ENCODE data around the gene ACAT2.
A peak's percentile ranks its signal among the peaks of the same experiment; 100 is the strongest.
"Not testable (repeated sequence)": the region's sequence is repeated elsewhere in the genome, so short reads cannot be mapped to it uniquely, and the experiment has no call there.

ACAT2 gene

DNA sequence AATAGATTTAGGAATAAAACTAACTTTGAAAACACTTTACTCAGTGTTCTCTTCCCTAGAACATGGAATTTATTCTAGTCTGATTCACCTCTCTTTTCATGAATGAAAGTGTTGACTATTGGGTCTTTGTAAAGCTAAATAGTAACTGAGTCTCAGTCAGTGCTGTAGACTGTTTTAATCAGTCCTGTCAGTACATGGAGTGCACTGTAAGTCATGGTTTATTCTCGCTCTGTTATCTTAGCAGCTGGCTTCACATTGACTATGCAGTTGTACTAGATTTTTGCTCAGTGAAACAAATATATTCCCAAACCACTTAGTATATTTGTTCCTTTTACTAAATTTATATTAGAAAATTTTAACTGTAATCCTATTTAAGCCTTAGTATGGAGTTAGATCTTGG is 15.1 kb upstream of the ACAT2 start:
- Mint-ChIP-seq H3K9me3 (no peaks in the 10 kb centered on the region), H3K27me3 (ENCODE audit: low read depth) (no peaks in the 10 kb centered on the region), H3K27ac (no peak overlapping the region), H3K4me1 (ENCODE audit: low read depth) (peaks cover 6% of the 10 kb centered on the region), H3K36me3 (ENCODE audit: low read depth) (peaks cover 67% of the 10 kb centered on the region), H3K4me3 (no peak overlapping the region)
- no peak for DNase-seq (ENCODE audit: low spot score)

- not testable (repeated sequence) for H3K27me3 Mint-ChIP-seq (ENCODE audit: low read depth); DNase-seq (ENCODE audit: low spot score); H3K9me3 Mint-ChIP-seq; H3K4me1 Mint-ChIP-seq (ENCODE audit: low read depth); H3K4me3 Mint-ChIP-seq; H3K27ac Mint-ChIP-seq
- peaks cover 65% of the 10 kb centered on the region for H3K36me3 Mint-ChIP-seq (ENCODE audit: low read depth)
Measured at GRCh38 chr6:159748127-159748526, 13.7 kb upstream of the ACAT2 start.

GRCh38 chr6:159751448-159751847 is 10.4 kb upstream of the ACAT2 start:
- Mint-ChIP-seq H3K4me3 (no peak overlapping the region), H3K27ac (no peak overlapping the region), H3K4me1 (ENCODE audit: low read depth) (peaks cover 5% of the 10 kb centered on the region), H3K9me3 (no peaks in the 10 kb centered on the region), H3K36me3 (ENCODE audit: low read depth) (peaks cover 60% of the 10 kb centered on the region), H3K27me3 (ENCODE audit: low read depth) (no peaks in the 10 kb centered on the region)
- DNase-seq (ENCODE audit: low spot score): no peak

DNA sequence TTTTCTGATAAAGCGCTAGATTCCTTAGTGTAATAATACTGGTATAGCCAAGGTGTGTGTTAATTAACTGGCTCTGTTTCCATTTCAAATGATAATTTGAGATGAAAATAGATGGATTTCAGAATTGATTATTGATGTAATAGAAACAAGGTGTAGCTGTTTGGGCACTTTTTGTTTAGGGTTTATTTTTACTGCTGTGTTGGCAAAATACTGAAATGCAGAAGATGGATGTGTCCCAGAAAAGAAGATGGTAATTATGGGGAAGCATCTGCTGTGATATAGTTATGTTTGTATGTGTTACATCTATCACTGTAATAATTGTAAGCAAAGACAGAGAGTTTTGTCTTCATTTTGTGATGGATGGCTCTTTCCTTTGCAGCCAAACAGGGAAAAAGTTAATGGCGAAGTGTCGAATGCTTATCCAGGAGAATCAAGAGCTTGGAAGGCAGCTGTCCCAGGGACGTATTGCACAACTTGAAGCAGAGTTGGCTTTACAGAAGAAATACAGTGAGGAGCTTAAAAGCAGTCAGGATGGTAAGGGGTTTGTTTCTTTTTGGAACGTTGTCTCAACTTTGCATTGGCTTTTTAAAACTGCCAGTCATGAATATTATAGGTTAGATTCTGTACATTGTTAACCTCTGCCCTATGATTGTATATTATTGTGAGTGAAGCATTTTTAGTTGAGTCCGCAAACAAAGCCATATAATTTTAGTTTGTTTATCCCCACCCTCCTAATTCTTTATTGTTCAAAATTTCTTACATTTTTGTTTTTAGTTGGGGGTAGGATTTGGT is 8.6 kb upstream of the ACAT2 start:
- Mint-ChIP-seq H3K4me3 (no peak overlapping the region), H3K27ac (peak overlapping the region; percentile 5), H3K4me1 (ENCODE audit: low read depth) (peaks cover 9% of the 10 kb centered on the region), H3K36me3 (ENCODE audit: low read depth) (peaks cover 64% of the 10 kb centered on the region), H3K9me3 (no peaks in the 10 kb centered on the region), H3K27me3 (ENCODE audit: low read depth) (no peaks in the 10 kb centered on the region)
- DNase-seq (ENCODE audit: low spot score): no peak

DNA sequence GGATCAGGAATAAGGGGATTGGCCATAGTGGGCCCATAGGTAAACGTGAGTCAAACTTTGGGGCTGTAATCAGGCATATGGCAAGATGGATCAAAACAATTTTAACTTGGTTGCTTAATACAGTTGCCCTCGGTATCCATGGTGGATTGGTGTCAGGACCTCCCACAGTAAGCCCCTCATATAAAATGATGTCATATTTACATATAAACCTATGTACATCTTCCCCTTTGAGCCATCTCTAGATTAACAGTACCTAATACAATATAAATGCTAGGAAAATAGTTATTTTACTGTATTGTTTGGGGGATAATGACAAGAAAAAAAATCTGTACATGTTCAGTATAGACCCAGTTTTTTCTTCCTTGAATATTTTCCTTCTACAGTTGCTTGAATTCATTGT is 7.4 kb upstream of the ACAT2 start:
- no peak for DNase-seq (ENCODE audit: low spot score)
- Mint-ChIP-seq H3K27ac (no peak overlapping the region), H3K9me3 (no peaks in the 10 kb centered on the region), H3K27me3 (ENCODE audit: low read depth) (no peaks in the 10 kb centered on the region), H3K4me3 (no peak overlapping the region), H3K4me1 (ENCODE audit: low read depth) (peaks cover 14% of the 10 kb centered on the region), H3K36me3 (ENCODE audit: low read depth) (peaks cover 58% of the 10 kb centered on the region)

DNA sequence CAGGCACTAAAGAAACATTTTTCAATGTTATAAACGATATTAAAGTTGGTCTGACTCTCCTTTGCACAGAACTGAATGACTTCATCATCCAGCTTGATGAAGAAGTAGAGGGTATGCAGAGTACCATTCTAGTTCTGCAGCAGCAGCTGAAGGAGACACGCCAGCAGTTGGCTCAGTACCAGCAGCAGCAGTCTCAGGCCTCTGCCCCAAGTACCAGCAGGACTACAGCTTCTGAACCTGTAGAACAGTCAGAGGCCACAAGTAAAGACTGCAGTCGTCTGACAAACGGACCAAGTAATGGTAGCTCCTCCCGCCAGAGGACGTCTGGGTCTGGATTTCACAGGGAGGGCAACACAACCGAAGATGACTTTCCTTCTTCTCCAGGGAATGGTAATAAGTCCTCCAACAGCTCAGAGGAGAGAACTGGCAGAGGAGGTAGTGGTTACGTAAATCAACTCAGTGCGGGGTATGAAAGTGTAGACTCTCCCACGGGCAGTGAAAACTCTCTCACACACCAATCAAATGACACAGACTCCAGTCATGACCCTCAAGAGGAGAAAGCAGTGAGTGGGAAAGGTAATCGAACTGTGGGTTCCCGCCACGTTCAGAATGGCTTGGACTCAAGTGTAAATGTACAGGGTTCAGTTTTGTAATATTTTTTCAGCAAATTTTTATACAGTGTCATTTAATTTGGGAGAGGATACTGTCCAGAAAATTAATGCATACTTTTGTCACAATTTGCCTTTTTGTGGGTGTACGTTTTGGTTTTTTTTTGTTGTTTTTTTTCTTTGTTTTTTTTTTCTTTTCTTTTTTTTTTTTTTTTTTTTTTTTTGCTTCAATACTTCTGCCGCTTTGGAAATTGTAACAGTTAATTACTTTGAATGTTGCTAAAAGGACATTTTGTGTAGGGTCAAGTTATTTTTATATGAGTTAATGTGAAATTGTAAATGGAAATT is 6.6 kb upstream of the ACAT2 start:
- Mint-ChIP-seq H3K27me3 (ENCODE audit: low read depth) (no peaks in the 10 kb centered on the region), H3K36me3 (ENCODE audit: low read depth) (peaks cover 55% of the 10 kb centered on the region)

DNA sequence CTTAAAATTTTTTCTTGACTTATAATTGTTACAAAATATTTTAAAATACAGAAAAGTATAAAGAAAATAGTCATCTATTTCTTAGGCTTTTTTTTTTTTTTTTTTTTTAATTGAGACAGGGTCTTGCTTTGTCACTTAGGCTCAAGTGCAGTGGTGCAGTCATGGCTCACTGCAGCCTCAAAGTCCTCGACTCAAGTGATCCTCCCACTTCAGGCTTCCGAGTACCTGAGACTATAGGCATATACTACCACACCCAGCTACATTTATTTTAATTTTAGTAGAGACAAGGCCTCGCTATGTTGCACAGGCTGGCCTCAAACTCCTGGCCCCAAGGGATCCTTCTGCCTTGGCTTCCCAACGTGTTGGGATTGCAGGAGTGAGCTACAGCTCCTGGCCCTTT is 5.3 kb upstream of the ACAT2 start:
- DNase-seq (ENCODE audit: low spot score): no peak
- H3K9me3 Mint-ChIP-seq: no peaks in the 10 kb centered on the region
- no peak overlapping the region for H3K27ac Mint-ChIP-seq
- H3K36me3 Mint-ChIP-seq (ENCODE audit: low read depth): peaks cover 61% of the 10 kb centered on the region
- H3K4me3 Mint-ChIP-seq: no peak overlapping the region
- peaks cover 30% of the 10 kb centered on the region for H3K4me1 Mint-ChIP-seq (ENCODE audit: low read depth)
- H3K27me3 Mint-ChIP-seq (ENCODE audit: low read depth): no peaks in the 10 kb centered on the region

More for the DNA sequence above, 6.6 kb upstream of the ACAT2 start:
- H3K4me3 Mint-ChIP-seq: no peak overlapping the region
- H3K27ac Mint-ChIP-seq: peak overlapping the region; percentile 62
- no peak for DNase-seq (ENCODE audit: low spot score)
- H3K4me1 Mint-ChIP-seq (ENCODE audit: low read depth): peaks cover 19% of the 10 kb centered on the region
- no peaks in the 10 kb centered on the region for H3K9me3 Mint-ChIP-seq

- Mint-ChIP-seq H3K36me3 (ENCODE audit: low read depth) (peaks cover 58% of the 10 kb centered on the region), H3K9me3 (no peaks in the 10 kb centered on the region), H3K4me3 (no peak overlapping the region), H3K27me3 (ENCODE audit: low read depth) (no peaks in the 10 kb centered on the region), H3K27ac (peak overlapping the region; percentile 23), H3K4me1 (ENCODE audit: low read depth) (peaks cover 35% of the 10 kb centered on the region)
- DNase-seq (ENCODE audit: low spot score): no peak
Measured at GRCh38 chr6:159758031-159759001, 3.5 kb upstream of the ACAT2 start.

DNA sequence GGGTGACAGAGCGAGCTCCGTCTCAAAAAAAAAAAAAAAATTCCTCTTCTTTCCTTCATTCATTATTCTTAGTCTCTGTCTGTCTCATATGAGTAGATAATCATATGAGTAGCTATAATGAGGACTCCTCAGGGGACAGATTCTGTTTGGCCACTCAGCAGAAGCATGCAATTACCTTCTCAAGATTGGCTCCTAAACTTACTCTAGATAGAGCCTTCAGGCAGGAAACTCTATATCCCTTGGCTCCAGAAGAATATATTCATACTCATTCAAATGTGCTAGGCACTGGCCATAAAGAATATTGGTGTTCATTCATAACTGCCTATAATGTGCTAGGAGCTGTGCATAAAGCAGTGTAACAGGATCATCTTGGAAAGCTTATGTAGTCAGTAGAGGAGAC is 2.2 kb upstream of the ACAT2 start:
- no peaks in the 10 kb centered on the region for H3K27me3 Mint-ChIP-seq (ENCODE audit: low read depth)
- H3K4me1 Mint-ChIP-seq (ENCODE audit: low read depth): peaks cover 36% of the 10 kb centered on the region
- H3K27ac Mint-ChIP-seq: peak overlapping the region; percentile 44
- no peaks in the 10 kb centered on the region for H3K9me3 Mint-ChIP-seq
- H3K4me3 Mint-ChIP-seq: peak overlapping the region; percentile 12
- H3K36me3 Mint-ChIP-seq (ENCODE audit: low read depth): peaks cover 59% of the 10 kb centered on the region
- DNase-seq (ENCODE audit: low spot score): no peak

- Mint-ChIP-seq H3K4me1 (ENCODE audit: low read depth) (peaks cover 38% of the 10 kb centered on the region), H3K36me3 (ENCODE audit: low read depth) (peaks cover 54% of the 10 kb centered on the region), H3K27me3 (ENCODE audit: low read depth) (no peaks in the 10 kb centered on the region), H3K9me3 (no peaks in the 10 kb centered on the region), H3K27ac (peak overlapping the region; percentile 98), H3K4me3 (peak overlapping the region; percentile 90)
- no peak for DNase-seq (ENCODE audit: low spot score)
Measured at GRCh38 chr6:159760602-159761057, 1.2 kb upstream of the ACAT2 start.

DNA sequence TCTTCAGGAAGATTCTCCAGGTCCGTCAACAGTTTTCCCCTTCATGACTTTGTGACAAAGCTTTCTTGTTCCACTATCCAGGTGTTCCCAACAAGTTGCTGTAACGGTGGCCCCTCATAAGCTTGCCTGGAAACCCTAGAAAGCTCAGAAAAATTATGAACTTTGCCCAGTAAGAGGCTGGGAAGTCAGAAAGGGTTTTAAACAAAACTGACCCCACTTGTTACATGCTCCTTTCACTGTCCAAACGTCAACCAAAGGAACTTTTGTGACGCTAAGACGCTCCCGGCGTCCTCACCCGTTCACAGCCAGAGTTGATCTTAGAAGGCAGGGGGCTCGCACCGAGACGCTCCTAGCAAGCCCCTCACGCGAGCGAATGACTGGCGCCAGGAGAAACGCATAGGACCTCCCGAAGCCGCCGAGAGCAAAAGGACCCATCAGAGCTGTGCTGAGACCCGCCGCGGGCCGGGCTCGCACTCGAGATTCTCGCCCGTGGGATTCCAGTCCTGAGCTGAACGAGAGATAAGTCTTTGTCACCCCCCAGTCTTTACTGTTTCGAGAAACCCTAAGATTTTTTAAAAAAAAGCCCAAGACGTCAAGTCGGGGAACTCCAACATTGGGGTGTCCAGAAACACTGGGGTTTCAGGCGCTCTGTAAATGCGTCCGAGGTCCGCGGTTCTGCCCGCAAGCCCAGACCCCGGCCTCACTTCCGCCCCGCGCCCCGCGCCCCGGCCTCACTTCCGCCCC is 544 bp upstream of the ACAT2 start:
- H3K36me3 Mint-ChIP-seq (ENCODE audit: low read depth): peaks cover 52% of the 10 kb centered on the region
- peak overlapping the region; percentile 98 for H3K27ac Mint-ChIP-seq
- H3K4me3 Mint-ChIP-seq: peak overlapping the region; percentile 90
- DNase-seq (ENCODE audit: low spot score): no peak
- H3K9me3 Mint-ChIP-seq: no peaks in the 10 kb centered on the region
- H3K27me3 Mint-ChIP-seq (ENCODE audit: low read depth): no peaks in the 10 kb centered on the region
- H3K4me1 Mint-ChIP-seq (ENCODE audit: low read depth): peaks cover 42% of the 10 kb centered on the region

DNA sequence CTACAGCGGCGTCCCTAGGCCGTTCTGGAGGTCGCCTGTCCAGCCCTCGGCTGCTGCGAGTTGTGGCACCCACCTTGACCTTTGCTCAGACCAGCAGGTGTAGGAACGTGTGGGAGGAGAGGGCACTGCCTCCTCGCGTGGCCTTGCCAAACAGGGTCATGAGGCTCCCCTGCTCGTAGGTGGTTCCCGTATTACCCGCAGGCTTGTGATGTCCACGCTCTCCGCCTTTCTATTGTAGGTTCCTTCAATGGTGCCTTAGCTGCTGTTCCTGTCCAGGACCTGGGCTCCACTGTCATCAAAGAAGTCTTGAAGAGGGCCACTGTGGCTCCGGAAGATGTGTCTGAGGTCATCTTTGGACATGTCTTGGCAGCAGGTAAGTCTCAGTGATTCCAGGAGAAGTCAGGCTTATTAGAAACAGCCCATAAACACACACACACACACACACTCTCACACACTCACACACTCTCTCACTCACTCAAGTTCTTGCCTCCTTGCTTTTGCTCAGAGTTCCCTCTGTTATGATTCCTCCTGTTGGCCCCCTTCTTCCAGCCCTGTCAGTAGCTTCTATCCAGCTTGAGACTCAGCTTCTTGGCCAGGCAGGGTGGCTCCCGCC is 942 bp downstream of the ACAT2 start:
- Mint-ChIP-seq H3K27me3 (ENCODE audit: low read depth) (no peaks in the 10 kb centered on the region), H3K36me3 (ENCODE audit: low read depth) (peaks cover 59% of the 10 kb centered on the region), H3K9me3 (no peaks in the 10 kb centered on the region), H3K4me3 (peak overlapping the region; percentile 95), H3K27ac (peak overlapping the region; percentile 98), H3K4me1 (ENCODE audit: low read depth) (peaks cover 52% of the 10 kb centered on the region)
- peak; percentile 24 for DNase-seq (ENCODE audit: low spot score)
